Dermis blood vessel endothelial cell (primary cell): ENCODE measurements around the gene LIN54. TPM values are rescaled to one million over a fixed set of nuclear protein-coding genes. Genes with fewer than 3 reads are reported as not detected.
"Not testable (repeated sequence)": the region's sequence is repeated elsewhere in the genome, so short reads cannot be mapped to it uniquely, and the experiment has no call there.

Experiments
- DNase-seq: peaks from one replicate; pipeline ENCODE4 v3.0.0; 2010
- total RNA-seq: library from RNA; depleted of rRNA; stranded (reverse); fragments of >200 nt; gene quantifications from 2 replicates; pipeline ENCODE4 v1.2.3, GENCODE V29; 2014

Gene LIN54
- total RNA-seq, 1 donor from 2014 or later: 10.9 TPM

GRCh38 chr4:83012200-83012686, 1.6 kb upstream of the LIN54 start:
- peak; percentile 51 for DNase-seq

GRCh38 chr4:83011689-83012199, 1.1 kb upstream of the LIN54 start:
- DNase-seq: no peak

- peak; percentile 54 for DNase-seq
Observed at GRCh38 chr4:83010111-83010521, 507 bp downstream of the LIN54 start.

- DNase-seq: peak; percentile 5
Observed at GRCh38 chr4:83009529-83009928, 1.1 kb downstream of the LIN54 start.

GRCh38 chr4:83003044-83003791, 7.4 kb downstream of the LIN54 start:
- not testable (repeated sequence) for DNase-seq

- no peak for DNase-seq
Observed at GRCh38 chr4:83002329-83002728, 8.3 kb downstream of the LIN54 start.

- no peak for DNase-seq
Observed at GRCh38 chr4:82998898-82999297, 11.7 kb downstream of the LIN54 start.

- DNase-seq: no peak
Observed at GRCh38 chr4:82994834-82995233, 15.8 kb downstream of the LIN54 start.

GRCh38 chr4:82989575-82990429, 20.8 kb downstream of the LIN54 start:
- DNase-seq: peak; percentile 12

GRCh38 chr4:82988323-82988832, 22.2 kb downstream of the LIN54 start:
- DNase-seq: no peak

GRCh38 chr4:82987519-82987918, 23.1 kb downstream of the LIN54 start:
- DNase-seq: not testable (repeated sequence)

- peak; percentile 28 for DNase-seq
Observed at GRCh38 chr4:82984459-82984858, 26.2 kb downstream of the LIN54 start.

- no peak for DNase-seq
Observed at GRCh38 chr4:82983444-82983843, 27.2 kb downstream of the LIN54 start.

- no peak for DNase-seq
Observed at GRCh38 chr4:82981138-82981537, 29.5 kb downstream of the LIN54 start.

- no peak for DNase-seq
Observed at GRCh38 chr4:82975792-82976191, 34.8 kb downstream of the LIN54 start.

GRCh38 chr4:82969414-82969813, 41.2 kb downstream of the LIN54 start:
- no peak for DNase-seq

- DNase-seq: no peak
Observed at GRCh38 chr4:82968972-82969371, 41.7 kb downstream of the LIN54 start.

GRCh38 chr4:82965763-82966162, 44.9 kb downstream of the LIN54 start:
- DNase-seq: no peak

GRCh38 chr4:82957045-82957444, 53.6 kb downstream of the LIN54 start:
- DNase-seq: peak; percentile 15

GRCh38 chr4:82954212-82954611, 56.4 kb downstream of the LIN54 start:
- DNase-seq: no peak

GRCh38 chr4:82951196-82951595, 59.4 kb downstream of the LIN54 start:
- DNase-seq: no peak

- peak; percentile 70 for DNase-seq
Observed at GRCh38 chr4:82948647-82949204, 61.9 kb downstream of the LIN54 start.

GRCh38 chr4:82947498-82947897, 63.1 kb downstream of the LIN54 start:
- peak; percentile 3 for DNase-seq
